GM06990 (cell line): ENCODE results near the gene HMGB4.

Experiments
- DNase-seq: peaks from one replicate; pipeline ENCODE4 v3.0.0-alpha.2; 2011; ENCODE audit not compliant: insufficient read length; ENCODE audit errors: extremely low read depth
- H3K27me3 ChIP-seq: replicated peaks from 2 replicates; pipeline ENCODE4 v1.6.0; 2011; ENCODE audit warnings: low read length; ENCODE audit not compliant: control insufficient read depth, insufficient read depth
- H3K36me3 ChIP-seq: 2 replicates; pipeline ENCODE4 v1.5.1; 2011; ENCODE audit warnings: low read length; ENCODE audit not compliant: control insufficient read depth, insufficient read depth
- H3K4me3 ChIP-seq: replicated peaks from 2 replicates; pipeline ENCODE4 v1.5.1; 2011; ENCODE audit warnings: low read depth, mild to moderate bottlenecking, control low read depth, low read length
- TF ChIP-seq, protein P1 (sequence below): IDR thresholded peaks from 2 replicates; pipeline ENCODE4 v1.5.1; 2011; ENCODE audit warnings: low read length, control low read depth, mild to moderate bottlenecking, inconsistent platforms; ENCODE audit not compliant: insufficient read depth, poor library complexity, severe bottlenecking

HMGB4 gene

GRCh38 chr1:33878392-33878791 is 14.5 kb downstream of the HMGB4 start:
- TF ChIP-seq, protein P1, sequence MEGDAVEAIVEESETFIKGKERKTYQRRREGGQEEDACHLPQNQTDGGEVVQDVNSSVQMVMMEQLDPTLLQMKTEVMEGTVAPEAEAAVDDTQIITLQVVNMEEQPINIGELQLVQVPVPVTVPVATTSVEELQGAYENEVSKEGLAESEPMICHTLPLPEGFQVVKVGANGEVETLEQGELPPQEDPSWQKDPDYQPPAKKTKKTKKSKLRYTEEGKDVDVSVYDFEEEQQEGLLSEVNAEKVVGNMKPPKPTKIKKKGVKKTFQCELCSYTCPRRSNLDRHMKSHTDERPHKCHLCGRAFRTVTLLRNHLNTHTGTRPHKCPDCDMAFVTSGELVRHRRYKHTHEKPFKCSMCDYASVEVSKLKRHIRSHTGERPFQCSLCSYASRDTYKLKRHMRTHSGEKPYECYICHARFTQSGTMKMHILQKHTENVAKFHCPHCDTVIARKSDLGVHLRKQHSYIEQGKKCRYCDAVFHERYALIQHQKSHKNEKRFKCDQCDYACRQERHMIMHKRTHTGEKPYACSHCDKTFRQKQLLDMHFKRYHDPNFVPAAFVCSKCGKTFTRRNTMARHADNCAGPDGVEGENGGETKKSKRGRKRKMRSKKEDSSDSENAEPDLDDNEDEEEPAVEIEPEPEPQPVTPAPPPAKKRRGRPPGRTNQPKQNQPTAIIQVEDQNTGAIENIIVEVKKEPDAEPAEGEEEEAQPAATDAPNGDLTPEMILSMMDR: no peak
- Histone ChIP-seq H3K4me3 (no peak overlapping the region), H3K27me3 (no peaks in the 10 kb centered on the region; the same call in 1 of the 2 replicates), H3K36me3 (no peaks in the 10 kb centered on the region)
- no peak for DNase-seq

- TF ChIP-seq, protein P1: no peak
- no peak overlapping the region for H3K4me3 ChIP-seq
- DNase-seq: no peak
- no peaks in the 10 kb centered on the region; the same call in 1 of the 2 replicates for H3K27me3 ChIP-seq
- no peaks in the 10 kb centered on the region for H3K36me3 ChIP-seq
Measured at GRCh38 chr1:33880305-33880704, 16.4 kb downstream of the HMGB4 start.

DNA sequence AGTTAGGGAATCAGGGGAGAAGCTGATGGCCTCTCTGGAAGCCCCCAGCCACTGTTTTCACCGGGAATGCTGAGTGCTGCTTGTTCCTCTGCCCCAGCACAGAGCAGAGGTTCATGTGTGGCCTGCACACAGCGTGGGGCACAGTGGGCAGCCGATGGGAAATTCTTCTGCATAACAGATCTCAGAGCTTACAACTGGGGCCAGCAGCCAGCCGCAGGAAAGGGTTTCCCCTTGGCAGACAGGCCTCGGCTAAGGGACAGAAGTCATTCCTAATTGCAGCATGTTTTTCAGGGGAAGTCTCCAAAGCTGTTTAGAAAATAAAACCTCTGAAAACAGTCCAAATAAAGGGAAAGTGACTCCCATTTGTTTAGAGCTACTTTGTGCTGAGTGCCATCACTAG is 22.6 kb downstream of the HMGB4 start:
- Histone ChIP-seq H3K27me3 (no peaks in the 10 kb centered on the region), H3K36me3 (no peaks in the 10 kb centered on the region), H3K4me3 (no peak overlapping the region)
- TF ChIP-seq, protein P1: no peak
- DNase-seq: no peak

GRCh38 chr1:33893147-33893830 is 29.4 kb downstream of the HMGB4 start:
- TF ChIP-seq, protein P1: no peak
- Histone ChIP-seq H3K27me3 (no peaks in the 10 kb centered on the region; the same call in 1 of the 2 replicates), H3K36me3 (no peaks in the 10 kb centered on the region), H3K4me3 (no peak overlapping the region)
- no peak for DNase-seq

- no peak for DNase-seq
- Histone ChIP-seq H3K27me3 (no peaks in the 10 kb centered on the region; the same call in 1 of the 2 replicates), H3K4me3 (no peak overlapping the region), H3K36me3 (no peaks in the 10 kb centered on the region)
- TF ChIP-seq, protein P1: no peak
Measured at GRCh38 chr1:33895396-33895795, 31.5 kb downstream of the HMGB4 start.
